ENCODE measurements around the gene CYP27B1. TPM values are rescaled to one million over a fixed set of nuclear protein-coding genes. Genes with fewer than 3 reads are reported as not detected.
A peak's percentile ranks its signal among the peaks of the same experiment; 100 is the strongest.

CYP27B1 gene
- total and polyA plus RNA-seq, 4 donors, result 0.05 to 1.6 (median 0.17) TPM

DNA sequence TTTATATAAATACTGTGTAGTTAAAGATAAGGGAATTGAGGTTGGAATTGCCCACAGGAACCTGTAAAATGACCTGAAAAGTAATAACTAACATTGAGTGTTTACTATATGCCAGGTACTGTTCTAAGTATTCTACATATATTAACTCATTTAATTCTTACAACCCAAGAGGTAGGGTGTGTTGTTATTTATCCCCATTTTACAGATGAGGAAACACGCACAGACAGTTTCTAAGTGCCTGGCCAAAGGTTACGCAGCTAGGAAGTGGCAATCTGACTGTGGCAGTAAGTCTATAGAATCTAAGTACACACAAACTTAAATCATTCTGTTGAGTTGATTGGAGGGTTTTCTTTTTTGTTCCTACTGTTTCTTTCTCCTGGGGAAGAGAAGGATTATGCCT is 23.1 kb downstream of the CYP27B1 start:
- no peak overlapping the region for H3K27ac ChIP-seq (ENCODE audit: low read depth in 1 of 2, low read length in 2 of 2)
- WGBS, result 87% methylated on average over 2 of the region's 2 CpGs
- TF ChIP-seq, protein P1, sequence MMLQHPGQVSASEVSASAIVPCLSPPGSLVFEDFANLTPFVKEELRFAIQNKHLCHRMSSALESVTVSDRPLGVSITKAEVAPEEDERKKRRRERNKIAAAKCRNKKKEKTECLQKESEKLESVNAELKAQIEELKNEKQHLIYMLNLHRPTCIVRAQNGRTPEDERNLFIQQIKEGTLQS (IDR thresholded peaks at IDR 0.05), result no peak
- TF ChIP-seq YY1 (IDR thresholded peaks at IDR 0.05) (no peak), TAF1 (conservative IDR thresholded peaks at IDR 0.05) (no peak), GABPA (IDR thresholded peaks at IDR 0.05 in 1 of 2, conservative IDR thresholded peaks at IDR 0.05 in 1 of 2) (no peak), RAD21 (IDR thresholded peaks at IDR 0.05) (no peak)
- TF ChIP-seq, protein P2, sequence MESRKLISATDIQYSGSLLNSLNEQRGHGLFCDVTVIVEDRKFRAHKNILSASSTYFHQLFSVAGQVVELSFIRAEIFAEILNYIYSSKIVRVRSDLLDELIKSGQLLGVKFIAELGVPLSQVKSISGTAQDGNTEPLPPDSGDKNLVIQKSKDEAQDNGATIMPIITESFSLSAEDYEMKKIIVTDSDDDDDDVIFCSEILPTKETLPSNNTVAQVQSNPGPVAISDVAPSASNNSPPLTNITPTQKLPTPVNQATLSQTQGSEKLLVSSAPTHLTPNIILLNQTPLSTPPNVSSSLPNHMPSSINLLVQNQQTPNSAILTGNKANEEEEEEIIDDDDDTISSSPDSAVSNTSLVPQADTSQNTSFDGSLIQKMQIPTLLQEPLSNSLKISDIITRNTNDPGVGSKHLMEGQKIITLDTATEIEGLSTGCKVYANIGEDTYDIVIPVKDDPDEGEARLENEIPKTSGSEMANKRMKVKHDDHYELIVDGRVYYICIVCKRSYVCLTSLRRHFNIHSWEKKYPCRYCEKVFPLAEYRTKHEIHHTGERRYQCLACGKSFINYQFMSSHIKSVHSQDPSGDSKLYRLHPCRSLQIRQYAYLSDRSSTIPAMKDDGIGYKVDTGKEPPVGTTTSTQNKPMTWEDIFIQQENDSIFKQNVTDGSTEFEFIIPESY (IDR thresholded peaks at IDR 0.05), result no peak

DNA sequence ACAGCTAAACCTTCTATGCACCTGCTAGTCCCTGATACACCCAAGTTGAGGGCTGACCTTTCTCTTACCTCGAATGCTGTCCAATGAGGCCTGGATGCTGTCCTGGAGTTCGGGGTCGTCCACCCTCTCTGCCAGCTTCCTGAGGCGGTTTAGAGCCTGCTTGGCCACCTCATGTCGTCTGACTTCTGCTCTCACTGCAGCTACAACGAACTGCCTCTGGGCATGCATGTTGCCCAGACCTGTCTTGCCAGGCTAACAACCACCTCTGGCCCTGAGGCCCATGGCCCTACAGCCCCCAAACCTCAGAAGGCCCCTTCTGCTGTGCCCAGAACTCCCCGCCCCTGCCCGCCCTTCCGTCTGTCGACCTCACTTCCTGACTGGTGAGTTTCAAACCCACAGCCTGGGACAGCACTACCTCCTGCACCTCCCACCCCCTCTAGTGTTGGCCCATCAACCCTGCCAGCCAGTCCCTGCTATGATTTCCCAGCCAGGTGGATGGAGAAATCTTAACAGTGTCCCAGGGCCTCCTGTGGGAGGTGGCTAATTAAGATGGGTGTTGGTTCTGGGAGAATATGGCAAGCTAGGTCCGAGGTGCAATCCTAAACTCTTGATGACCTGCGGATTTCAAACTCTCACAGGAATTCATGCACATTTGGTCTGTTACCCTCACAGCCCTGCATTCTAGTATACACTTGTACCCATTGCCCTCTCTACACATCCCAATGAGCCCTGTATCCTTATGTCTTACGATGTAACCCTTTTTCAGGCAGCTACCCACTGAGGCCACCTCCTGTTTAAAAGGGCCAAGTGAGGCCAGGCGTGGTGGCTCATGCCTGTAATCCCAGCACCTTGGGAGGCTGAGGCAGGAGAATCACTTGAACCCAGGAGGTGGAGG is 24.8 kb downstream of the CYP27B1 start:
- peak overlapping the region; percentile 7 to 31 for H3K27ac ChIP-seq (ENCODE audit: low read depth in 1 of 2, low read length in 2 of 2)
- H3K9ac ChIP-seq (ENCODE audit: low read depth in 1 of 2, low read length in 2 of 2), result no peak overlapping the region
- no peaks in the 10 kb centered on the region for H3K9me3 ChIP-seq (ENCODE audit: control insufficient read depth in 4 of 4, low read length in 3 of 4)
- H3K27me3 ChIP-seq (ENCODE audit: control insufficient read depth in 4 of 4, insufficient read depth in 4 of 4, low read length in 3 of 4), result peaks cover 0 to 6% (median under 1%) of the 10 kb centered on the region in 4 donors
- H3K4me1 ChIP-seq (ENCODE audit: control insufficient read depth in 4 of 4, insufficient read depth in 4 of 4, low read length in 3 of 4), result peaks cover 3 to 26% (median 16%) of the 10 kb centered on the region in 4 donors
- DNase-seq (ENCODE audit: low spot score), result no peak
- H3K4me3 ChIP-seq (ENCODE audit: low read depth in 1 of 3, low read length in 3 of 3), result peak overlapping the region in 1 of 3 donors; percentile 39
- WGBS, result 56% methylated on average over 14 of the region's 14 CpGs
- H3K36me3 ChIP-seq (ENCODE audit: control insufficient read depth in 4 of 4, insufficient read depth in 3 of 4, low read depth in 1 of 4, low read length in 3 of 4), result peaks cover 0 to 6% (median 2%) of the 10 kb centered on the region in 4 donors
- TF ChIP-seq FOXA2 (IDR thresholded peaks at IDR 0.05) (no peak), YY1 (IDR thresholded peaks at IDR 0.05) (no peak), HNF4A (conservative IDR thresholded peaks at IDR 0.05) (no peak), NR2F2 (IDR thresholded peaks at IDR 0.05) (no peak), HNF4G (IDR thresholded peaks at IDR 0.05) (no peak), FOXA1 (IDR thresholded peaks at IDR 0.05) (no peak), TAF1 (conservative IDR thresholded peaks at IDR 0.05) (no peak), RAD21 (IDR thresholded peaks at IDR 0.05) (no peak), JUND (IDR thresholded peaks at IDR 0.05) (no peak), EGR1 (IDR thresholded peaks at IDR 0.05; ENCODE audit: low read depth in 2 of 2) (no peak), SP1 (IDR thresholded peaks at IDR 0.05) (no peak), RXRA (IDR thresholded peaks at IDR 0.05) (no peak), GABPA (IDR thresholded peaks at IDR 0.05 in 1 of 2, conservative IDR thresholded peaks at IDR 0.05 in 1 of 2) (no peak)
- TF ChIP-seq, protein P2 (IDR thresholded peaks at IDR 0.05), result no peak
- TF ChIP-seq, protein P3, sequence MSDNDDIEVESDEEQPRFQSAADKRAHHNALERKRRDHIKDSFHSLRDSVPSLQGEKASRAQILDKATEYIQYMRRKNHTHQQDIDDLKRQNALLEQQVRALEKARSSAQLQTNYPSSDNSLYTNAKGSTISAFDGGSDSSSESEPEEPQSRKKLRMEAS (IDR thresholded peaks at IDR 0.05), result no peak
- TF ChIP-seq, protein P1 (IDR thresholded peaks at IDR 0.05), result no peak
- TF ChIP-seq, protein P4, sequence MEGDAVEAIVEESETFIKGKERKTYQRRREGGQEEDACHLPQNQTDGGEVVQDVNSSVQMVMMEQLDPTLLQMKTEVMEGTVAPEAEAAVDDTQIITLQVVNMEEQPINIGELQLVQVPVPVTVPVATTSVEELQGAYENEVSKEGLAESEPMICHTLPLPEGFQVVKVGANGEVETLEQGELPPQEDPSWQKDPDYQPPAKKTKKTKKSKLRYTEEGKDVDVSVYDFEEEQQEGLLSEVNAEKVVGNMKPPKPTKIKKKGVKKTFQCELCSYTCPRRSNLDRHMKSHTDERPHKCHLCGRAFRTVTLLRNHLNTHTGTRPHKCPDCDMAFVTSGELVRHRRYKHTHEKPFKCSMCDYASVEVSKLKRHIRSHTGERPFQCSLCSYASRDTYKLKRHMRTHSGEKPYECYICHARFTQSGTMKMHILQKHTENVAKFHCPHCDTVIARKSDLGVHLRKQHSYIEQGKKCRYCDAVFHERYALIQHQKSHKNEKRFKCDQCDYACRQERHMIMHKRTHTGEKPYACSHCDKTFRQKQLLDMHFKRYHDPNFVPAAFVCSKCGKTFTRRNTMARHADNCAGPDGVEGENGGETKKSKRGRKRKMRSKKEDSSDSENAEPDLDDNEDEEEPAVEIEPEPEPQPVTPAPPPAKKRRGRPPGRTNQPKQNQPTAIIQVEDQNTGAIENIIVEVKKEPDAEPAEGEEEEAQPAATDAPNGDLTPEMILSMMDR (IDR thresholded peaks at IDR 0.05; ENCODE audit: low read depth, low read length, missing input control), result no peak
- TF ChIP-seq, protein P5, sequence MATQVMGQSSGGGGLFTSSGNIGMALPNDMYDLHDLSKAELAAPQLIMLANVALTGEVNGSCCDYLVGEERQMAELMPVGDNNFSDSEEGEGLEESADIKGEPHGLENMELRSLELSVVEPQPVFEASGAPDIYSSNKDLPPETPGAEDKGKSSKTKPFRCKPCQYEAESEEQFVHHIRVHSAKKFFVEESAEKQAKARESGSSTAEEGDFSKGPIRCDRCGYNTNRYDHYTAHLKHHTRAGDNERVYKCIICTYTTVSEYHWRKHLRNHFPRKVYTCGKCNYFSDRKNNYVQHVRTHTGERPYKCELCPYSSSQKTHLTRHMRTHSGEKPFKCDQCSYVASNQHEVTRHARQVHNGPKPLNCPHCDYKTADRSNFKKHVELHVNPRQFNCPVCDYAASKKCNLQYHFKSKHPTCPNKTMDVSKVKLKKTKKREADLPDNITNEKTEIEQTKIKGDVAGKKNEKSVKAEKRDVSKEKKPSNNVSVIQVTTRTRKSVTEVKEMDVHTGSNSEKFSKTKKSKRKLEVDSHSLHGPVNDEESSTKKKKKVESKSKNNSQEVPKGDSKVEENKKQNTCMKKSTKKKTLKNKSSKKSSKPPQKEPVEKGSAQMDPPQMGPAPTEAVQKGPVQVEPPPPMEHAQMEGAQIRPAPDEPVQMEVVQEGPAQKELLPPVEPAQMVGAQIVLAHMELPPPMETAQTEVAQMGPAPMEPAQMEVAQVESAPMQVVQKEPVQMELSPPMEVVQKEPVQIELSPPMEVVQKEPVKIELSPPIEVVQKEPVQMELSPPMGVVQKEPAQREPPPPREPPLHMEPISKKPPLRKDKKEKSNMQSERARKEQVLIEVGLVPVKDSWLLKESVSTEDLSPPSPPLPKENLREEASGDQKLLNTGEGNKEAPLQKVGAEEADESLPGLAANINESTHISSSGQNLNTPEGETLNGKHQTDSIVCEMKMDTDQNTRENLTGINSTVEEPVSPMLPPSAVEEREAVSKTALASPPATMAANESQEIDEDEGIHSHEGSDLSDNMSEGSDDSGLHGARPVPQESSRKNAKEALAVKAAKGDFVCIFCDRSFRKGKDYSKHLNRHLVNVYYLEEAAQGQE (IDR thresholded peaks at IDR 0.05), result no peak

More for the DNA sequence above, 23.1 kb downstream of the CYP27B1 start:
- Histone ChIP-seq H3K9ac (ENCODE audit: low read depth in 1 of 2, low read length in 2 of 2) (no peak overlapping the region), H3K4me3 (ENCODE audit: low read depth in 1 of 3, low read length in 3 of 3) (no peak overlapping the region), H3K4me1 (ENCODE audit: control insufficient read depth in 4 of 4, insufficient read depth in 4 of 4, low read length in 3 of 4) (peaks cover 3 to 16% (median 6%) of the 10 kb centered on the region in 4 donors), H3K9me3 (ENCODE audit: control insufficient read depth in 4 of 4, low read length in 3 of 4) (no peaks in the 10 kb centered on the region), H3K27me3 (ENCODE audit: control insufficient read depth in 4 of 4, insufficient read depth in 4 of 4, low read length in 3 of 4) (peaks cover 0 to 4% (median 0%) of the 10 kb centered on the region in 4 donors), H3K36me3 (ENCODE audit: control insufficient read depth in 4 of 4, insufficient read depth in 3 of 4, low read depth in 1 of 4, low read length in 3 of 4) (peaks cover 2 to 15% (median 8%) of the 10 kb centered on the region in 4 donors)
- no peak for DNase-seq (ENCODE audit: low spot score)

Data from liver (tissue), 9 donors.